SK-N-SH treated with all-trans-retinoic acid at 6 μM for 48 hours (cell line): Measurements from ENCODE around the gene SNAP25.

Source experiments
- ATAC-seq: fragments of 200-7000 bp; cut with Tn5 transposase; 3 replicates; pipeline ENCODE4 v1.9.1; 2020; ENCODE audit warnings: mild to moderate bottlenecking, moderate library complexity
- ARNTL ChIP-seq: fragments of 450-650 bp; formaldehyde crosslinking; IDR thresholded peaks from 2 replicates; pipeline ENCODE4 v1.5.0; 2020; ENCODE audit warnings: low read depth, mild to moderate bottlenecking, moderate library complexity, borderline replicate concordance
- BACH2 ChIP-seq: fragments of 250-450 bp; sonication (Bioruptor Pico); IDR thresholded peaks from 2 replicates; pipeline ENCODE4 v1.9.0; 2021; ENCODE audit warnings: mild to moderate bottlenecking, borderline replicate concordance
- CSDC2 ChIP-seq: fragments of 250-450 bp; sonication (Bioruptor Pico); IDR thresholded peaks from 2 replicates; pipeline ENCODE4 v1.5.0; 2020; ENCODE audit warnings: mild to moderate bottlenecking, moderate library complexity
- ESRRG ChIP-seq: fragments of 250-450 bp; sonication (Bioruptor Pico); IDR thresholded peaks from 2 replicates; pipeline ENCODE4 v1.6.1; 2021; ENCODE audit warnings: mild to moderate bottlenecking
- ISL1 ChIP-seq: fragments of 250-450 bp; sonication (Bioruptor Pico); IDR thresholded peaks from 2 replicates; pipeline ENCODE4 v2.1.2; 2022; ENCODE audit warnings: mild to moderate bottlenecking, moderate library complexity
- OSR1 ChIP-seq: fragments of 250-450 bp; sonication (Bioruptor Pico); IDR thresholded peaks from 2 replicates; pipeline ENCODE4 v1.8.0; 2022; ENCODE audit warnings: moderate library complexity, mild to moderate bottlenecking, inconsistent platforms
- POU6F1 ChIP-seq: fragments of 250-450 bp; sonication (Bioruptor Pico); IDR thresholded peaks from 2 replicates; pipeline ENCODE4 v1.8.0; 2021; ENCODE audit warnings: low read depth, mild to moderate bottlenecking, moderate library complexity, borderline replicate concordance
- PPARA ChIP-seq: fragments of 250-450 bp; sonication (Bioruptor Pico); IDR thresholded peaks from 2 replicates; pipeline ENCODE4 v1.5.0; 2020; ENCODE audit warnings: mild to moderate bottlenecking, borderline replicate concordance
- RARB ChIP-seq: fragments of 250-450 bp; sonication (Bioruptor Pico); IDR thresholded peaks from 2 replicates; pipeline ENCODE4 v1.8.0; 2021; ENCODE audit warnings: mild to moderate bottlenecking, moderate library complexity
- SNAI2 ChIP-seq: fragments of 250-450 bp; sonication (Bioruptor Pico); IDR thresholded peaks from 2 replicates; pipeline ENCODE4 v1.5.0; 2020; ENCODE audit warnings: mild to moderate bottlenecking, moderate library complexity
- TCF4 ChIP-seq: fragments of 250-450 bp; sonication (Bioruptor Pico); IDR thresholded peaks from 2 replicates; pipeline ENCODE4 v1.8.0; 2021; ENCODE audit warnings: mild to moderate bottlenecking, moderate library complexity, borderline replicate concordance
- ZFP3 ChIP-seq: fragments of 250-450 bp; sonication (Bioruptor Pico); IDR thresholded peaks from 2 replicates; pipeline ENCODE4 v1.5.0; 2020; ENCODE audit warnings: mild to moderate bottlenecking, moderate library complexity
- ZFP30 ChIP-seq: fragments of 450-650 bp; formaldehyde crosslinking; IDR thresholded peaks from 2 replicates; pipeline ENCODE4 v1.5.0; 2022; ENCODE audit warnings: mild to moderate bottlenecking, moderate library complexity
- ZNF565 ChIP-seq: fragments of 450-650 bp; formaldehyde crosslinking; conservative IDR thresholded peaks from 2 replicates; pipeline ENCODE4 v1.5.0; 2020; ENCODE audit warnings: low read depth, mild to moderate bottlenecking, moderate library complexity
- ZNF70 ChIP-seq: fragments of 450-650 bp; formaldehyde crosslinking; IDR thresholded peaks from 2 replicates; pipeline ENCODE4 v1.5.0; 2020; ENCODE audit warnings: mild to moderate bottlenecking, moderate library complexity
- ZNF8 ChIP-seq: fragments of 450-650 bp; formaldehyde crosslinking; IDR thresholded peaks from 2 replicates; pipeline ENCODE4 v1.5.0; 2020; ENCODE audit warnings: mild to moderate bottlenecking, moderate library complexity
- TF ChIP-seq, protein P1 (sequence below): fragments of 250-450 bp; sonication (Bioruptor Pico); IDR thresholded peaks from 2 replicates; pipeline ENCODE4 v1.8.0; 2020; ENCODE audit warnings: mild to moderate bottlenecking, moderate library complexity, borderline replicate concordance
- TF ChIP-seq, protein P2 (sequence below): fragments of 250-450 bp; sonication (Bioruptor Pico); IDR thresholded peaks from 2 replicates; pipeline ENCODE4 v1.5.0; 2020; ENCODE audit warnings: mild to moderate bottlenecking, moderate library complexity
- TF ChIP-seq, protein P3 (sequence below): fragments of 250-450 bp; sonication (Bioruptor Pico); IDR thresholded peaks from 2 replicates; pipeline ENCODE4 v1.5.1; 2020; ENCODE audit warnings: low read depth, mild to moderate bottlenecking, moderate library complexity

Gene SNAP25

GRCh38 chr20:10200330-10200729 is 18.3 kb upstream of the SNAP25 start (continued):
- no peak for TF ChIP-seq ZFP30
- TF ChIP-seq ZNF70 (CRISPR knock-in tag) = no peak
- TF ChIP-seq ARNTL (CRISPR knock-in tag) = no peak
- no peak for TF ChIP-seq ZNF565 (CRISPR knock-in tag)
- no peak for TF ChIP-seq OSR1 (CRISPR knock-in tag)

DNA sequence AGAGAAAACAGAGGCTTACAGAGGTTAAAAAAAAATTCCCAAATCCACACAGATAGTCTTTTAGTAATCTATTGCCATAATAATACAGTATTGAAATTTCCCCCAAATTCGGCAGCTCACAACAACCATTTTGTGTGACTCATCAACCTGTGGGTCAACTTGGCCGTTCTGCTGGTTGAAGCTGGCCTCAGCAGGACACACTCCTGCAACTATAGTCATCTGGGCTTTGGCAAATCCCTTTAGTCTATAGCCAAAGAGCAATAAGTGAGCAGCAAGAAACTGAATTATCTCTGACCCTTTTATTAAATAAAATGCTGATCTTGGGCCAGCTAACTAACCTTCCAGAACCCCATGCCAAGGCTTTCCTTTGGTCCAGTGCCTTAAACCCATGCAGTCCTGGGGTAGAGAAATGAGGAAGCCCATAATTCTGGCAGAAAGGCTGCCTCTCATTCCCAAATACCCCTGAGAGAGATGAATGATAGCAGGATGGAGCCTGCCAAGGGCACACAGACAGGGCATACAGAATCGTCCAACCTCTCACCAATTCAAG is 17.2 kb upstream of the SNAP25 start:
- no peak for ATAC-seq
- no peak for TF ChIP-seq ISL1 (CRISPR knock-in tag)
- TF ChIP-seq ZNF70 (CRISPR knock-in tag) = no peak
- TF ChIP-seq ZNF8 (CRISPR knock-in tag) = no peak
- no peak for TF ChIP-seq ZNF565 (CRISPR knock-in tag)
- TF ChIP-seq, protein P1, sequence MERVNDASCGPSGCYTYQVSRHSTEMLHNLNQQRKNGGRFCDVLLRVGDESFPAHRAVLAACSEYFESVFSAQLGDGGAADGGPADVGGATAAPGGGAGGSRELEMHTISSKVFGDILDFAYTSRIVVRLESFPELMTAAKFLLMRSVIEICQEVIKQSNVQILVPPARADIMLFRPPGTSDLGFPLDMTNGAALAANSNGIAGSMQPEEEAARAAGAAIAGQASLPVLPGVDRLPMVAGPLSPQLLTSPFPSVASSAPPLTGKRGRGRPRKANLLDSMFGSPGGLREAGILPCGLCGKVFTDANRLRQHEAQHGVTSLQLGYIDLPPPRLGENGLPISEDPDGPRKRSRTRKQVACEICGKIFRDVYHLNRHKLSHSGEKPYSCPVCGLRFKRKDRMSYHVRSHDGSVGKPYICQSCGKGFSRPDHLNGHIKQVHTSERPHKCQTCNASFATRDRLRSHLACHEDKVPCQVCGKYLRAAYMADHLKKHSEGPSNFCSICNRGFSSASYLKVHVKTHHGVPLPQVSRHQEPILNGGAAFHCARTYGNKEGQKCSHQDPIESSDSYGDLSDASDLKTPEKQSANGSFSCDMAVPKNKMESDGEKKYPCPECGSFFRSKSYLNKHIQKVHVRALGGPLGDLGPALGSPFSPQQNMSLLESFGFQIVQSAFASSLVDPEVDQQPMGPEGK (CRISPR knock-in tag) = no peak
- no peak for TF ChIP-seq SNAI2 (CRISPR knock-in tag)
- TF ChIP-seq ARNTL (CRISPR knock-in tag) = no peak
- TF ChIP-seq ESRRG = no peak
- TF ChIP-seq POU6F1 (CRISPR knock-in tag) = no peak
- no peak for TF ChIP-seq ZFP3
- no peak for TF ChIP-seq RARB
- TF ChIP-seq, protein P2, sequence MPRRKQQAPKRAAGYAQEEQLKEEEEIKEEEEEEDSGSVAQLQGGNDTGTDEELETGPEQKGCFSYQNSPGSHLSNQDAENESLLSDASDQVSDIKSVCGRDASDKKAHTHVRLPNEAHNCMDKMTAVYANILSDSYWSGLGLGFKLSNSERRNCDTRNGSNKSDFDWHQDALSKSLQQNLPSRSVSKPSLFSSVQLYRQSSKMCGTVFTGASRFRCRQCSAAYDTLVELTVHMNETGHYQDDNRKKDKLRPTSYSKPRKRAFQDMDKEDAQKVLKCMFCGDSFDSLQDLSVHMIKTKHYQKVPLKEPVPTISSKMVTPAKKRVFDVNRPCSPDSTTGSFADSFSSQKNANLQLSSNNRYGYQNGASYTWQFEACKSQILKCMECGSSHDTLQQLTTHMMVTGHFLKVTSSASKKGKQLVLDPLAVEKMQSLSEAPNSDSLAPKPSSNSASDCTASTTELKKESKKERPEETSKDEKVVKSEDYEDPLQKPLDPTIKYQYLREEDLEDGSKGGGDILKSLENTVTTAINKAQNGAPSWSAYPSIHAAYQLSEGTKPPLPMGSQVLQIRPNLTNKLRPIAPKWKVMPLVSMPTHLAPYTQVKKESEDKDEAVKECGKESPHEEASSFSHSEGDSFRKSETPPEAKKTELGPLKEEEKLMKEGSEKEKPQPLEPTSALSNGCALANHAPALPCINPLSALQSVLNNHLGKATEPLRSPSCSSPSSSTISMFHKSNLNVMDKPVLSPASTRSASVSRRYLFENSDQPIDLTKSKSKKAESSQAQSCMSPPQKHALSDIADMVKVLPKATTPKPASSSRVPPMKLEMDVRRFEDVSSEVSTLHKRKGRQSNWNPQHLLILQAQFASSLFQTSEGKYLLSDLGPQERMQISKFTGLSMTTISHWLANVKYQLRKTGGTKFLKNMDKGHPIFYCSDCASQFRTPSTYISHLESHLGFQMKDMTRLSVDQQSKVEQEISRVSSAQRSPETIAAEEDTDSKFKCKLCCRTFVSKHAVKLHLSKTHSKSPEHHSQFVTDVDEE (CRISPR knock-in tag) = no peak

- TF ChIP-seq ARNTL (CRISPR knock-in tag) = no peak
- TF ChIP-seq ISL1 (CRISPR knock-in tag) = no peak
- TF ChIP-seq CSDC2 = no peak
- TF ChIP-seq ZFP3 = no peak
- TF ChIP-seq BACH2 (CRISPR knock-in tag) = no peak
- TF ChIP-seq TCF4 = no peak
- no peak for TF ChIP-seq ESRRG
- TF ChIP-seq, protein P3, sequence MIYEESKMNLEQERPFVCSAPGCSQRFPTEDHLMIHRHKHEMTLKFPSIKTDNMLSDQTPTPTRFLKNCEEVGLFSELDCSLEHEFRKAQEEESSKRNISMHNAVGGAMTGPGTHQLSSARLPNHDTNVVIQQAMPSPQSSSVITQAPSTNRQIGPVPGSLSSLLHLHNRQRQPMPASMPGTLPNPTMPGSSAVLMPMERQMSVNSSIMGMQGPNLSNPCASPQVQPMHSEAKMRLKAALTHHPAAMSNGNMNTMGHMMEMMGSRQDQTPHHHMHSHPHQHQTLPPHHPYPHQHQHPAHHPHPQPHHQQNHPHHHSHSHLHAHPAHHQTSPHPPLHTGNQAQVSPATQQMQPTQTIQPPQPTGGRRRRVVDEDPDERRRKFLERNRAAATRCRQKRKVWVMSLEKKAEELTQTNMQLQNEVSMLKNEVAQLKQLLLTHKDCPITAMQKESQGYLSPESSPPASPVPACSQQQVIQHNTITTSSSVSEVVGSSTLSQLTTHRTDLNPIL = no peak
- no peak for TF ChIP-seq ZNF565 (CRISPR knock-in tag)
- TF ChIP-seq SNAI2 (CRISPR knock-in tag) = no peak
- TF ChIP-seq, protein P1 (CRISPR knock-in tag) = no peak
- TF ChIP-seq ZNF70 (CRISPR knock-in tag) = no peak
- no peak for TF ChIP-seq ZNF8 (CRISPR knock-in tag)
- no peak for TF ChIP-seq PPARA (CRISPR knock-in tag)
- TF ChIP-seq, all 23 proteins: peak for 0
- no peak for ATAC-seq
Observed at GRCh38 chr20:10209091-10209490, 9.5 kb upstream of the SNAP25 start.
